Stimulated activated CD4-positive, alpha-beta T cell treated with anti-CD3 and anti-CD28 coated beads, Interleukin-12 subunit alpha, Interleukin-12 subunit beta, amount 100 ng/mL, for 48 hours (primary cell): ENCODE data around the gene GSE1.

Source experiments
- DNase-seq, 3 donors: peaks; one replicate each; pipeline ENCODE4 v3.0.0-alpha.2; 2020; ENCODE audit warnings: low read depth in 2 of 3, low spot score in 1 of 3

Gene GSE1

GRCh38 chr16:85658504-85659326, 45.6 kb downstream of the GSE1 start:
- DNase-seq: no peak

- DNase-seq: no peak
Measured at GRCh38 chr16:85659336-85659735, 46.2 kb downstream of the GSE1 start.

GRCh38 chr16:85659805-85660511, 46.8 kb downstream of the GSE1 start:
- DNase-seq: peak; percentile 49 to 72 (median 49)

GRCh38 chr16:85660843-85661739, 48.0 kb downstream of the GSE1 start:
- no peak for DNase-seq

- no peak for DNase-seq
Measured at GRCh38 chr16:85661740-85662481, 48.8 kb downstream of the GSE1 start.

GRCh38 chr16:85662482-85662812, 49.3 kb downstream of the GSE1 start:
- DNase-seq: no peak

GRCh38 chr16:85662976-85663830, 50.1 kb downstream of the GSE1 start:
- DNase-seq: no peak

- DNase-seq: no peak
Measured at GRCh38 chr16:85663891-85664321, 50.8 kb downstream of the GSE1 start.

GRCh38 chr16:85664580-85665372, 51.7 kb downstream of the GSE1 start:
- no peak for DNase-seq

- no peak for DNase-seq
Measured at GRCh38 chr16:85665373-85665740, 52.2 kb downstream of the GSE1 start.

GRCh38 chr16:85665929-85666328, 52.8 kb downstream of the GSE1 start:
- no peak for DNase-seq

- DNase-seq: no peak
Measured at GRCh38 chr16:85667261-85667660, 54.1 kb downstream of the GSE1 start.

- no peak for DNase-seq
Measured at GRCh38 chr16:85667841-85668413, 54.8 kb downstream of the GSE1 start.

- no peak for DNase-seq
Measured at GRCh38 chr16:85668676-85669424, 55.7 kb downstream of the GSE1 start.

- DNase-seq: no peak
Measured at GRCh38 chr16:85670840-85671239, 57.7 kb downstream of the GSE1 start.

GRCh38 chr16:85673529-85674417, 60.7 kb downstream of the GSE1 start:
- DNase-seq: no peak

- DNase-seq: no peak
Measured at GRCh38 chr16:85674418-85674755, 61.3 kb downstream of the GSE1 start.
